HG03139 (cell line): ENCODE data around the gene CACNG3.
"Not testable (repeated sequence)": the region's sequence is repeated elsewhere in the genome, so short reads cannot be mapped to it uniquely, and the experiment has no call there.

Source experiments
- ATAC-seq: cut with Tn5 transposase; IDR thresholded peaks from one replicate; pipeline ENCODE4 v1.9.1; 2021; ENCODE audit not compliant: unreplicated experiment

Gene CACNG3

GRCh38 chr16:24332178-24332577 lies 76.0 kb downstream of the CACNG3 start:
- ATAC-seq = no peak

- no peak for ATAC-seq
These were observed 76.5 kb downstream of the CACNG3 start for GRCh38 chr16:24332582-24333090.

- ATAC-seq = no peak
These were observed 80.4 kb downstream of the CACNG3 start for GRCh38 chr16:24336491-24336890.

- no peak for ATAC-seq
These were observed 80.9 kb downstream of the CACNG3 start for GRCh38 chr16:24337013-24337412.

GRCh38 chr16:24343829-24344228 lies 87.7 kb downstream of the CACNG3 start:
- ATAC-seq = not testable (repeated sequence)

- no peak for ATAC-seq
These were observed 88.6 kb downstream of the CACNG3 start for GRCh38 chr16:24344784-24345183.

- no peak for ATAC-seq
These were observed 89.6 kb downstream of the CACNG3 start for GRCh38 chr16:24345704-24346103.

- no peak for ATAC-seq
These were observed 90.6 kb downstream of the CACNG3 start for GRCh38 chr16:24346734-24347133.

- ATAC-seq = no peak
These were observed 91.4 kb downstream of the CACNG3 start for GRCh38 chr16:24347556-24347955.

GRCh38 chr16:24348545-24349290 lies 92.6 kb downstream of the CACNG3 start:
- no peak for ATAC-seq

- ATAC-seq = no peak
These were observed 93.2 kb downstream of the CACNG3 start for GRCh38 chr16:24349320-24349719.

- no peak for ATAC-seq
These were observed 96.6 kb downstream of the CACNG3 start for GRCh38 chr16:24352746-24353145.

- no peak for ATAC-seq
These were observed 97.5 kb downstream of the CACNG3 start for GRCh38 chr16:24353622-24354021.

- ATAC-seq = no peak
These were observed 101.4 kb downstream of the CACNG3 start for GRCh38 chr16:24357511-24357910.

GRCh38 chr16:24358117-24358516 lies 102.0 kb downstream of the CACNG3 start:
- ATAC-seq = no peak

- ATAC-seq = no peak
These were observed 103.4 kb downstream of the CACNG3 start for GRCh38 chr16:24359490-24359889.

GRCh38 chr16:24360936-24361335 lies 104.8 kb downstream of the CACNG3 start:
- no peak for ATAC-seq

- no peak for ATAC-seq
These were observed 108.5 kb downstream of the CACNG3 start for GRCh38 chr16:24364596-24364995.

- no peak for ATAC-seq
These were observed 111.1 kb downstream of the CACNG3 start for GRCh38 chr16:24367186-24367710.

GRCh38 chr16:24372824-24373223 lies 116.7 kb downstream of the CACNG3 start:
- no peak for ATAC-seq

GRCh38 chr16:24378999-24379398 lies 122.9 kb downstream of the CACNG3 start:
- ATAC-seq = no peak

GRCh38 chr16:24381470-24382118 lies 125.5 kb downstream of the CACNG3 start:
- ATAC-seq = no peak
